Activated CD8-positive, alpha-beta T cell treated with anti-CD3 and anti-CD28 coated beads for 36 hours (primary cell): ENCODE results near the gene CCDC159. TPM values are rescaled to one million over a fixed set of nuclear protein-coding genes. Genes with fewer than 3 reads are reported as not detected.
A peak's percentile ranks its signal among the peaks of the same experiment; 100 is the strongest.
"Not testable (repeated sequence)": the region's sequence is repeated elsewhere in the genome, so short reads cannot be mapped to it uniquely, and the experiment has no call there.

Experiments used
- ATAC-seq: fragments of 200-7000 bp; cut with Tn5 transposase; one replicate; pipeline ENCODE4 v1.10.0; 2021; ENCODE audit warnings: mild to moderate bottlenecking, moderate library complexity
- CTCF ChIA-PET: fragments of 350-600 bp; sonication (Branson Sonifier 250); formaldehyde crosslinking; loops from one replicate; lab custom pipeline; 2021; ENCODE audit warnings: antibody characterized with exemption; lab: Charles Lee
- POLR2A ChIA-PET: fragments of 350-600 bp; sonication (Branson Sonifier 250); formaldehyde crosslinking; loops from one replicate; lab custom pipeline; 2021; ENCODE audit warnings: antibody characterized with exemption; lab: Charles Lee
- DNase-seq: peaks from one replicate; pipeline ENCODE4 v3.0.0-alpha.2; 2020
- H3K27ac Mint-ChIP-seq: one replicate; pipeline ENCODE4 v1.8.0; 2021; ENCODE audit warnings: mild to moderate bottlenecking, mixed read lengths
- H3K27me3 Mint-ChIP-seq: one replicate; pipeline ENCODE4 v1.8.0; 2021; ENCODE audit warnings: mixed read lengths
- H3K36me3 Mint-ChIP-seq: one replicate; pipeline ENCODE4 v1.8.0; 2021; ENCODE audit warnings: low read depth, mixed read lengths
- H3K4me1 Mint-ChIP-seq: one replicate; pipeline ENCODE4 v1.8.0; 2021; ENCODE audit warnings: low read depth, mixed read lengths
- H3K4me3 Mint-ChIP-seq: one replicate; pipeline ENCODE4 v1.8.0; 2021; ENCODE audit warnings: mild to moderate bottlenecking, moderate library complexity, mixed read lengths
- H3K9me3 Mint-ChIP-seq: one replicate; pipeline ENCODE4 v1.8.0; 2021; ENCODE audit warnings: mixed read lengths
- CTCF ChIP-seq: fragments of 200-600 bp; IDR thresholded peaks from one replicate; pipeline ENCODE4 v1.8.0; 2022; ENCODE audit warnings: antibody characterized with exemption, mild to moderate bottlenecking
- intact Hi-C: fragments of 100-400 bp; cut with micrococcal nuclease; formaldehyde crosslinking; loops from one replicate; pipeline ENCODE4 v1.10.0; 2022
- total RNA-seq, 2 experiments: library from RNA; stranded (reverse); gene quantifications; one replicate each; pipeline ENCODE4 v1.2.3, GENCODE V29; 2021

The CCDC159 gene
- total RNA-seq, 2 experiments from 2014 or later = 9.7 to 10.5 TPM

GRCh38 chr19:11377756-11378155 lies 31.4 kb downstream of the CCDC159 start:
- POLR2A ChIA-PET = interaction anchor here (1.7 kb wide), 1 partner anchor 105 kb away, joined by 5 read pairs; no protein-coding TSS in a partner anchor
- peak overlapping the region; percentile 56 for H3K27ac Mint-ChIP-seq
- H3K4me3 Mint-ChIP-seq = no peak overlapping the region
- peaks cover 5% of the 10 kb centered on the region for H3K27me3 Mint-ChIP-seq
- DNase-seq = no peak
- no peak for TF ChIP-seq CTCF
- peaks cover 22% of the 10 kb centered on the region for H3K36me3 Mint-ChIP-seq
- intact Hi-C loops = no loop called here
- CTCF ChIA-PET = interaction anchor here (0.9 to 4.7 kb wide), 5 partner anchors 30 to 104 kb away, joined by 3 to 29 read pairs (median 4); partner anchors contain the start of genes ELAVL3 and PRKCSH
- H3K9me3 Mint-ChIP-seq = no peaks in the 10 kb centered on the region
- H3K4me1 Mint-ChIP-seq = peaks cover 43% of the 10 kb centered on the region
- ATAC-seq = no peak

GRCh38 chr19:11378319-11379189 lies 32.2 kb downstream of the CCDC159 start:
- intact Hi-C loops = no loop called here
- peak overlapping the region; percentile 6 for H3K27ac Mint-ChIP-seq
- ChIA-PET CTCF (interaction anchor here (1.5 to 4.7 kb wide), 3 partner anchors 57 to 103 kb away, joined by 4 to 29 read pairs (median 6); partner anchors contain the start of genes ELAVL3 and PRKCSH), POLR2A (interaction anchor here (1.7 kb wide), 1 partner anchor 104 kb away, joined by 5 read pairs; no protein-coding TSS in a partner anchor)
- H3K4me3 Mint-ChIP-seq = no peak overlapping the region
- ATAC-seq (no peak), DNase-seq (peak; percentile 44)
- peaks cover 42% of the 10 kb centered on the region for H3K4me1 Mint-ChIP-seq
- H3K36me3 Mint-ChIP-seq = peaks cover 22% of the 10 kb centered on the region
- H3K27me3 Mint-ChIP-seq = peaks cover 10% of the 10 kb centered on the region
- H3K9me3 Mint-ChIP-seq = no peaks in the 10 kb centered on the region
- peak; percentile 68 for TF ChIP-seq CTCF

- Mint-ChIP-seq H3K36me3 (peaks cover 22% of the 10 kb centered on the region), H3K27me3 (peaks cover 11% of the 10 kb centered on the region), H3K4me1 (peaks cover 42% of the 10 kb centered on the region)
- CTCF ChIA-PET = interaction anchor here (0.7 to 4.4 kb wide), 6 partner anchors 11 to 115 kb away, joined by 3 to 29 read pairs (median 6); partner anchors contain the start of gene RGL3
- intact Hi-C loops, DNase-seq, H3K9me3 Mint-ChIP-seq, H3K4me3 Mint-ChIP-seq, ATAC-seq, POLR2A ChIA-PET, H3K27ac Mint-ChIP-seq: not testable (repeated sequence)
Observed at GRCh38 chr19:11379269-11379845, 33.0 kb downstream of the CCDC159 start.

GRCh38 chr19:11379857-11380350 lies 33.6 kb downstream of the CCDC159 start:
- H3K9me3 Mint-ChIP-seq = no peaks in the 10 kb centered on the region
- ChIA-PET CTCF (interaction anchor here (0.7 to 4.4 kb wide), 9 partner anchors 12 to 116 kb away, joined by 3 to 29 read pairs (median 3); partner anchors contain the start of genes CCDC159, RAB3D, RGL3 and TMEM205), POLR2A (interaction anchor here (1.0 to 2.3 kb wide), 3 partner anchors 42 to 260 kb away, joined by 3 to 26 read pairs (median 8); partner anchors contain the start of genes ODAD3, PRKCSH and RGL3)
- intact Hi-C loops = no loop called here
- ATAC-seq (no peak), DNase-seq (no peak)
- peaks cover 22% of the 10 kb centered on the region for H3K36me3 Mint-ChIP-seq
- H3K4me3 Mint-ChIP-seq = peak overlapping the region; percentile 73
- peaks cover 42% of the 10 kb centered on the region for H3K4me1 Mint-ChIP-seq
- H3K27me3 Mint-ChIP-seq = peaks cover 13% of the 10 kb centered on the region
- peak overlapping the region; percentile 96 for H3K27ac Mint-ChIP-seq
- no peak for TF ChIP-seq CTCF
